CD4-positive, alpha-beta T cell (primary cell): ENCODE data around the gene INPP5A. TPM values are rescaled to one million over a fixed set of nuclear protein-coding genes. Genes with fewer than 3 reads are reported as not detected.

Experiments used
- ATAC-seq: fragments of 200-7000 bp; cut with Tn5 transposase; one replicate; pipeline ENCODE4 v1.10.0; 2022; ENCODE audit warnings: mild to moderate bottlenecking; ENCODE audit not compliant: poor library complexity
- CTCF ChIA-PET: fragments of 350-600 bp; sonication (Branson Sonifier 250); formaldehyde crosslinking; loops from one replicate; lab custom pipeline; 2021; ENCODE audit warnings: antibody characterized with exemption, inconsistent platforms; lab: Charles Lee
- POLR2A ChIA-PET: fragments of 350-600 bp; sonication (Branson Sonifier 250); formaldehyde crosslinking; loops from one replicate; lab custom pipeline; 2021; ENCODE audit warnings: antibody characterized with exemption, inconsistent platforms; lab: Charles Lee
- DNase-seq, 14 experiments: peaks; one replicate each; pipeline ENCODE4 v3.0.0-alpha.2; 2013 to 2020; ENCODE audit warnings: mixed read lengths in 2 of 14
- H3K27ac ChIP-seq, 2 donors: one replicate each; pipeline versions ENCODE4 v1.5.1 to v1.7.0; 2013; ENCODE audit warnings: low read length in 2 of 2, low read depth in 1 of 2, mild to moderate bottlenecking in 1 of 2
- H3K27me3 ChIP-seq, 2 experiments: 1 replicate in 1 of 2; 2 replicates in 1 of 2; pipeline versions ENCODE4 v1.6.1 to v1.7.0; 2013; ENCODE audit warnings: low read length in 2 of 2, control low read depth in 1 of 2, mild to moderate bottlenecking in 1 of 2, moderate library complexity in 1 of 2; ENCODE audit not compliant: insufficient read depth in 2 of 2, control insufficient read depth in 1 of 2
- H3K36me3 ChIP-seq: one replicate; pipeline ENCODE4 v1.6.1; 2013; ENCODE audit warnings: low read length, control low read depth; ENCODE audit not compliant: insufficient read depth
- H3K4me1 ChIP-seq: one replicate; pipeline ENCODE4 v1.6.1; 2013; ENCODE audit warnings: low read length, control low read depth; ENCODE audit not compliant: insufficient read depth
- H3K4me3 ChIP-seq: one replicate; pipeline ENCODE4 v1.5.1; 2013; ENCODE audit warnings: mild to moderate bottlenecking, low read length, moderate library complexity
- H3K9me3 ChIP-seq, 2 experiments: 1 replicate in 1 of 2; 2 replicates in 1 of 2; pipeline versions ENCODE4 v1.6.1 to v1.7.0; 2013; ENCODE audit warnings: low read length in 2 of 2, mild to moderate bottlenecking in 2 of 2, control low read depth in 1 of 2, moderate library complexity in 1 of 2; ENCODE audit not compliant: control insufficient read depth in 1 of 2, insufficient read depth in 1 of 2
- H3K27ac Mint-ChIP-seq: one replicate; pipeline ENCODE4 v1.8.0; 2020; ENCODE audit warnings: mixed read lengths
- H3K27me3 Mint-ChIP-seq: one replicate; pipeline ENCODE4 v1.8.0; 2021; ENCODE audit warnings: mixed read lengths
- H3K36me3 Mint-ChIP-seq: one replicate; pipeline ENCODE4 v1.8.0; 2021; ENCODE audit warnings: low read depth, mixed read lengths
- H3K4me1 Mint-ChIP-seq: one replicate; pipeline ENCODE4 v1.8.0; 2021; ENCODE audit warnings: low read depth, mixed read lengths
- H3K4me3 Mint-ChIP-seq: one replicate; pipeline ENCODE4 v1.8.0; 2020; ENCODE audit warnings: mild to moderate bottlenecking, mixed read lengths
- H3K9me3 Mint-ChIP-seq: one replicate; pipeline ENCODE4 v1.8.0; 2020; ENCODE audit warnings: mixed read lengths
- CTCF ChIP-seq: fragments of 200-600 bp; IDR thresholded peaks from one replicate; pipeline ENCODE4 v1.8.0; 2022; ENCODE audit warnings: antibody characterized with exemption, mild to moderate bottlenecking
- intact Hi-C, 2 experiments: fragments of 100-400 bp; cut with DNase I in 1 of 2; cut with micrococcal nuclease in 1 of 2; formaldehyde crosslinking; loops; one replicate each; pipeline versions ENCODE4 v1.15.1 to v1.9.0; 2023 to 2025; cut with DNase I, micrococcal nuclease
- total RNA-seq, 174 experiments: library from RNA in 2 of 174; stranded (reverse) in 2 of 174; gene quantifications; one replicate each; pipeline ENCODE4 v1.2.3 and lab custom pipeline; 2021 to 2026

The INPP5A gene
- total RNA-seq, 2 experiments from 2014 or later: 22.0 to 24.8 TPM

GRCh38 chr10:132520177-132520811, 17.3 kb upstream of the INPP5A start:
- POLR2A ChIA-PET: no interaction called here
- Histone ChIP-seq H3K27me3 (peaks cover 0 to 6% of the 10 kb centered on the region in 2 experiments), H3K4me1 (no peaks in the 10 kb centered on the region), H3K9me3 (no peaks in the 10 kb centered on the region), H3K36me3 (no peaks in the 10 kb centered on the region), H3K4me3 (no peak overlapping the region), H3K27ac (no peak overlapping the region)
- no peak for TF ChIP-seq CTCF
- no peak overlapping the region for H3K27ac Mint-ChIP-seq
- ATAC-seq: no peak
- H3K36me3 Mint-ChIP-seq: no peaks in the 10 kb centered on the region
- CTCF ChIA-PET: no interaction called here
- no peaks in the 10 kb centered on the region for H3K9me3 Mint-ChIP-seq
- intact Hi-C loops: no loop called here
- H3K27me3 Mint-ChIP-seq: peaks cover 7% of the 10 kb centered on the region
- peak in 1 of 14 experiments; percentile 5 for DNase-seq
- no peaks in the 10 kb centered on the region for H3K4me1 Mint-ChIP-seq
- H3K4me3 Mint-ChIP-seq: no peak overlapping the region

- no peak overlapping the region for H3K27ac Mint-ChIP-seq
- Histone ChIP-seq H3K4me3 (no peak overlapping the region), H3K27ac (no peak overlapping the region), H3K36me3 (no peaks in the 10 kb centered on the region), H3K9me3 (no peaks in the 10 kb centered on the region), H3K4me1 (no peaks in the 10 kb centered on the region), H3K27me3 (peaks cover 0 to 6% of the 10 kb centered on the region in 2 experiments)
- H3K4me1 Mint-ChIP-seq: no peaks in the 10 kb centered on the region
- TF ChIP-seq CTCF: no peak
- H3K27me3 Mint-ChIP-seq: peaks cover 7% of the 10 kb centered on the region
- H3K9me3 Mint-ChIP-seq: no peaks in the 10 kb centered on the region
- no peak overlapping the region for H3K4me3 Mint-ChIP-seq
- POLR2A ChIA-PET: no interaction called here
- no peak for DNase-seq
- intact Hi-C loops: no loop called here
- no peaks in the 10 kb centered on the region for H3K36me3 Mint-ChIP-seq
- no peak for ATAC-seq
- CTCF ChIA-PET: no interaction called here
These were observed 16.5 kb upstream of the INPP5A start for GRCh38 chr10:132521041-132521465.

- no peak for TF ChIP-seq CTCF
- CTCF ChIA-PET: interaction anchor here (0.5 kb wide), 1 partner anchor 46 kb away, joined by 3 read pairs; no protein-coding TSS in a partner anchor
- Histone ChIP-seq H3K27ac (no peak overlapping the region), H3K4me3 (no peak overlapping the region), H3K4me1 (no peaks in the 10 kb centered on the region), H3K36me3 (no peaks in the 10 kb centered on the region), H3K27me3 (peaks cover 0 to 6% of the 10 kb centered on the region in 2 experiments), H3K9me3 (peaks cover 0 to 2% of the 10 kb centered on the region in 2 experiments)
- H3K27ac Mint-ChIP-seq: no peak overlapping the region
- no peaks in the 10 kb centered on the region for H3K9me3 Mint-ChIP-seq
- peaks cover 7% of the 10 kb centered on the region for H3K27me3 Mint-ChIP-seq
- DNase-seq (no peak), ATAC-seq (no peak)
- intact Hi-C loops: no loop called here
- no peaks in the 10 kb centered on the region for H3K36me3 Mint-ChIP-seq
- H3K4me1 Mint-ChIP-seq: no peaks in the 10 kb centered on the region
- H3K4me3 Mint-ChIP-seq: no peak overlapping the region
- POLR2A ChIA-PET: no interaction called here
These were observed 16.0 kb upstream of the INPP5A start for GRCh38 chr10:132521466-132522102.
